Astrocyte (in vitro differentiated cells and primary cell): ENCODE measurements around the gene HTR3B. TPM values are rescaled to one million over a fixed set of nuclear protein-coding genes. Genes with fewer than 3 reads are reported as not detected.

Experiments used
- DNase-seq: peaks from one replicate; pipeline ENCODE4 v3.0.0-alpha.2; 2010; ENCODE audit warnings: low read depth
- FAIRE-seq: peaks from 2 replicates; lab custom pipeline; 2011; peaks lifted over from hg19 to GRCh38; lab: Jason Lieb, UNC
- H2AFZ ChIP-seq: 2 replicates; pipeline ENCODE4 v1.6.0; 2012; ENCODE audit warnings: low read depth, low read length, inconsistent platforms
- H3K27ac ChIP-seq: 2 replicates; pipeline ENCODE4 v1.5.1; 2011; ENCODE audit warnings: low read depth, low read length, inconsistent platforms
- H3K27me3 ChIP-seq: 2 replicates; pipeline ENCODE4 v1.6.0; 2011; ENCODE audit warnings: low read length, inconsistent platforms; ENCODE audit not compliant: insufficient read depth
- H3K36me3 ChIP-seq: 2 replicates; pipeline ENCODE4 v1.5.1; 2011; ENCODE audit warnings: low read length, inconsistent platforms; ENCODE audit not compliant: insufficient read depth
- H3K4me1 ChIP-seq: 2 replicates; pipeline ENCODE4 v1.5.1; 2011; ENCODE audit warnings: low read length, inconsistent platforms; ENCODE audit not compliant: insufficient read depth
- H3K4me2 ChIP-seq: 2 replicates; pipeline ENCODE4 v1.6.0; 2012; ENCODE audit warnings: low read length, inconsistent platforms
- H3K4me3 ChIP-seq: 2 replicates; pipeline ENCODE4 v1.5.1; 2011; ENCODE audit warnings: low read depth, mild to moderate bottlenecking, low read length, inconsistent platforms; ENCODE audit not compliant: insufficient read depth
- H3K79me2 ChIP-seq: 2 replicates; pipeline ENCODE4 v1.6.0; 2012; ENCODE audit warnings: mild to moderate bottlenecking, low read length, inconsistent platforms; ENCODE audit not compliant: insufficient read depth
- H3K9ac ChIP-seq: 2 replicates; pipeline ENCODE4 v1.6.0; 2012; ENCODE audit warnings: mild to moderate bottlenecking, low read length, inconsistent platforms
- H3K9me3 ChIP-seq: 2 replicates; pipeline ENCODE4 v1.5.1; 2012; ENCODE audit warnings: low read depth, mild to moderate bottlenecking, low read length, inconsistent platforms; ENCODE audit not compliant: insufficient read depth
- H4K20me1 ChIP-seq: 2 replicates; pipeline ENCODE4 v1.6.0; 2012; ENCODE audit warnings: low read length, inconsistent platforms; ENCODE audit not compliant: insufficient read depth
- H3K27ac Mint-ChIP-seq: one replicate; pipeline ENCODE4 v1.8.0; 2021; ENCODE audit warnings: mild to moderate bottlenecking, mixed read lengths; ENCODE audit not compliant: unreplicated experiment
- H3K27me3 Mint-ChIP-seq: one replicate; pipeline ENCODE4 v1.8.0; 2021; ENCODE audit warnings: low read depth, mixed read lengths; ENCODE audit not compliant: unreplicated experiment
- H3K36me3 Mint-ChIP-seq: one replicate; pipeline ENCODE4 v1.8.0; 2021; ENCODE audit warnings: low read depth, mixed read lengths; ENCODE audit not compliant: unreplicated experiment
- H3K4me1 Mint-ChIP-seq: one replicate; pipeline ENCODE4 v1.8.0; 2021; ENCODE audit warnings: low read depth, mixed read lengths; ENCODE audit not compliant: unreplicated experiment
- H3K4me3 Mint-ChIP-seq: one replicate; pipeline ENCODE4 v1.8.0; 2021; ENCODE audit warnings: mild to moderate bottlenecking, moderate library complexity, mixed read lengths; ENCODE audit not compliant: unreplicated experiment
- H3K9me3 Mint-ChIP-seq: one replicate; pipeline ENCODE4 v1.8.0; 2021; ENCODE audit warnings: mild to moderate bottlenecking, mixed read lengths; ENCODE audit not compliant: unreplicated experiment
- CTCF ChIP-seq: IDR thresholded peaks from 2 replicates; pipeline ENCODE4 v1.5.1; 2011; ENCODE audit warnings: low read depth, mild to moderate bottlenecking, inconsistent platforms, low read length, moderate library complexity; ENCODE audit not compliant: insufficient read depth
- EZH2 ChIP-seq: IDR thresholded peaks from 2 replicates; pipeline ENCODE4 v1.6.1; 2012; ENCODE audit warnings: mild to moderate bottlenecking, low read length, inconsistent platforms; ENCODE audit not compliant: insufficient read depth
- total RNA-seq: library from RNA; stranded (reverse); gene quantifications from 2 replicates; pipeline ENCODE4 v1.2.1, GENCODE V29; 2021

Gene HTR3B
- total RNA-seq, 1 donor from 2014 or later, result not detected

DNA sequence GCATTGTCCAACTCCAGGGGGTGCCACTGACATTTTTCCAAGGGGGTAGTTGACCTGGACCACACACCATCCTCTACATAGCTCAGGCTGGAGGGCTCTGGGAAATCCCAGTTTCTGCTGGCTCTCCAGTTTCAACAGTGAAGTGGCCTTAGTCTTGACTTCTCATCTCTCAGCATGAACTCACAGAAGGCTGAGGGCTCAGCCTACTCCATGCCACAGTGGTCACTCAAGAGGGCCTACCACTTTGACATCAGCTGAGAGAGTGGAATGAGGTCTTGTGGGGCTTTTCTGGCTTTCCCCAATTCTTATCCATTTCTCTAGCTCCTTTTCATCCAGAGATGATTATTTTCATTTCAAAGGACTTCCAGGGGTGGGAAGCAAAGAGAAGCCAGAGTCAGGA lies 77.7 kb downstream of the HTR3B start:
- Histone ChIP-seq H4K20me1 (no peaks in the 10 kb centered on the region), H3K36me3 (no peaks in the 10 kb centered on the region), H2AFZ (no peak overlapping the region), H3K4me2 (no peak overlapping the region), H3K27me3 (no peaks in the 10 kb centered on the region), H3K9ac (no peak overlapping the region), H3K4me1 (no peaks in the 10 kb centered on the region), H3K79me2 (no peaks in the 10 kb centered on the region), H3K9me3 (no peaks in the 10 kb centered on the region), H3K4me3 (no peak overlapping the region), H3K27ac (no peak overlapping the region)
- H3K27ac Mint-ChIP-seq, result no peak overlapping the region
- no peaks in the 10 kb centered on the region for H3K9me3 Mint-ChIP-seq
- peaks cover 57% of the 10 kb centered on the region for H3K27me3 Mint-ChIP-seq
- DNase-seq, result no peak
- FAIRE-seq, result no peak
- no peaks in the 10 kb centered on the region for H3K4me1 Mint-ChIP-seq
- TF ChIP-seq EZH2 (no peak), CTCF (no peak)
- H3K36me3 Mint-ChIP-seq, result no peaks in the 10 kb centered on the region
- no peak overlapping the region for H3K4me3 Mint-ChIP-seq

GRCh38 chr11:113984781-113985180 lies 80.2 kb downstream of the HTR3B start:
- no peak for DNase-seq
- no peaks in the 10 kb centered on the region for H3K36me3 ChIP-seq
- H3K27me3 Mint-ChIP-seq, result peaks cover 54% of the 10 kb centered on the region
- H2AFZ ChIP-seq, result no peak overlapping the region
- H3K79me2 ChIP-seq, result no peaks in the 10 kb centered on the region
- no peaks in the 10 kb centered on the region for H3K27me3 ChIP-seq
- no peak overlapping the region for H3K27ac ChIP-seq
- H3K36me3 Mint-ChIP-seq, result no peaks in the 10 kb centered on the region
- H3K4me3 ChIP-seq, result no peak overlapping the region
- no peaks in the 10 kb centered on the region for H3K4me1 ChIP-seq
- no peak overlapping the region for H3K4me2 ChIP-seq
- H3K9me3 Mint-ChIP-seq, result no peaks in the 10 kb centered on the region
- H3K27ac Mint-ChIP-seq, result no peak overlapping the region
- no peak for FAIRE-seq
- TF ChIP-seq CTCF (no peak), EZH2 (no peak)
- no peak overlapping the region for H3K9ac ChIP-seq
- no peaks in the 10 kb centered on the region for H3K9me3 ChIP-seq
- no peak overlapping the region for H3K4me3 Mint-ChIP-seq
- no peaks in the 10 kb centered on the region for H4K20me1 ChIP-seq
- H3K4me1 Mint-ChIP-seq, result no peaks in the 10 kb centered on the region

GRCh38 chr11:113985906-113986305 lies 81.3 kb downstream of the HTR3B start:
- peaks cover 42% of the 10 kb centered on the region for H3K27me3 Mint-ChIP-seq
- TF ChIP-seq CTCF, result no peak
- TF ChIP-seq EZH2, result no peak
- H3K4me3 Mint-ChIP-seq, result no peak overlapping the region
- Histone ChIP-seq H2AFZ (no peak overlapping the region), H3K79me2 (no peaks in the 10 kb centered on the region), H3K9me3 (no peaks in the 10 kb centered on the region), H3K27me3 (no peaks in the 10 kb centered on the region), H3K27ac (no peak overlapping the region), H3K4me3 (no peak overlapping the region), H3K4me2 (no peak overlapping the region), H3K36me3 (no peaks in the 10 kb centered on the region), H3K9ac (no peak overlapping the region), H3K4me1 (no peaks in the 10 kb centered on the region), H4K20me1 (no peaks in the 10 kb centered on the region)
- no peaks in the 10 kb centered on the region for H3K9me3 Mint-ChIP-seq
- no peak overlapping the region for H3K27ac Mint-ChIP-seq
- H3K4me1 Mint-ChIP-seq, result no peaks in the 10 kb centered on the region
- no peaks in the 10 kb centered on the region for H3K36me3 Mint-ChIP-seq
- DNase-seq (no peak), FAIRE-seq (no peak)
